Natural killer cell (primary cell): ENCODE data around the gene CREBBP. TPM values are rescaled to one million over a fixed set of nuclear protein-coding genes. Genes with fewer than 3 reads are reported as not detected.

Experiments
- ATAC-seq, 3 donors: fragments of 150-1000 bp in 2 of 3; fragments of 200-7000 bp in 1 of 3; cut with Tn5 transposase; 1 replicate in 1 of 3; 2 replicates in 2 of 3; pipeline ENCODE4 v1.10.0; 2021; ENCODE audit warnings: mild to moderate bottlenecking in 2 of 3, moderate library complexity in 2 of 3
- DNase-seq, 2 donors: peaks; one replicate each; pipeline versions ENCODE4 v3.0.0 to v3.0.0-alpha.2; 2013 to 2021; ENCODE audit warnings: mixed read lengths in 1 of 2
- H3K27ac ChIP-seq: one replicate; pipeline ENCODE4 v1.5.1; 2013; ENCODE audit warnings: mild to moderate bottlenecking, low read length
- H3K27me3 ChIP-seq: one replicate; pipeline ENCODE4 v1.6.1; 2013; ENCODE audit warnings: low read length; ENCODE audit not compliant: control insufficient read depth, insufficient read depth
- H3K36me3 ChIP-seq: one replicate; pipeline ENCODE4 v1.6.1; 2013; ENCODE audit warnings: low read length; ENCODE audit not compliant: control insufficient read depth, insufficient read depth
- H3K4me1 ChIP-seq: one replicate; pipeline ENCODE4 v1.6.1; 2013; ENCODE audit warnings: low read length; ENCODE audit not compliant: control insufficient read depth, insufficient read depth
- H3K4me3 ChIP-seq: one replicate; pipeline ENCODE4 v1.5.1; 2013; ENCODE audit warnings: low read length
- H3K9me3 ChIP-seq: one replicate; pipeline ENCODE4 v1.6.1; 2013; ENCODE audit warnings: low read length; ENCODE audit not compliant: control insufficient read depth, insufficient read depth
- H3K27ac Mint-ChIP-seq, 2 donors: one replicate each; pipeline ENCODE4 v1.8.0; 2022; ENCODE audit warnings: mild to moderate bottlenecking in 2 of 2, mixed read lengths in 2 of 2, moderate library complexity in 1 of 2
- H3K27me3 Mint-ChIP-seq, 2 donors: one replicate each; pipeline ENCODE4 v1.8.0; 2022; ENCODE audit warnings: low read depth in 2 of 2, mixed read lengths in 2 of 2
- H3K36me3 Mint-ChIP-seq: one replicate; pipeline ENCODE4 v1.8.0; 2022; ENCODE audit warnings: mixed read lengths
- H3K4me1 Mint-ChIP-seq, 2 donors: one replicate each; pipeline ENCODE4 v1.8.0; 2022; ENCODE audit warnings: mixed read lengths in 2 of 2
- H3K4me3 Mint-ChIP-seq: one replicate; pipeline ENCODE4 v1.8.0; 2022; ENCODE audit warnings: mild to moderate bottlenecking, moderate library complexity, mixed read lengths
- H3K9me3 Mint-ChIP-seq, 2 donors: one replicate each; pipeline ENCODE4 v1.8.0; 2022; ENCODE audit warnings: mixed read lengths in 2 of 2
- CTCF ChIP-seq: fragments of 200-600 bp; IDR thresholded peaks from one replicate; pipeline ENCODE4 v1.8.0; 2022; ENCODE audit warnings: antibody characterized with exemption
- WGBS: methylation state at CpG from one replicate; pipeline ENCODE4 v1.1.7; 2013; ENCODE audit warnings: missing lambda C conversion rate; ENCODE audit not compliant: insufficient coverage; 5-methylcytosine and 5-hydroxymethylcytosine counted together
- intact Hi-C: fragments of 100-400 bp; cut with micrococcal nuclease; formaldehyde crosslinking; loops from one replicate; pipeline ENCODE4 v1.14.2; 2022
- total RNA-seq, 4 donors: library from RNA; stranded (reverse); fragments of 120-200 nt in 1 of 4; gene quantifications; one replicate each; pipeline versions ENCODE4 v1.2.3 to v1.2.4, GENCODE V29; 2013 to 2022

CREBBP gene
- total RNA-seq, 3 donors from 2014 or later (not counting 1 experiment from before 2014, with no cell fraction given) = 197 to 234 (median 224) TPM

GRCh38 chr16:3776316-3776715 is 104.2 kb downstream of the CREBBP start:
- H3K36me3 ChIP-seq = peaks cover 69% of the 10 kb centered on the region
- H3K4me1 Mint-ChIP-seq = peaks cover 6 to 7% of the 10 kb centered on the region in 2 donors
- H3K36me3 Mint-ChIP-seq = peaks cover under 1% of the 10 kb centered on the region
- H3K9me3 Mint-ChIP-seq = no peaks in the 10 kb centered on the region
- DNase-seq (no peak), ATAC-seq (no peak)
- H3K4me3 ChIP-seq = no peak overlapping the region
- 97% methylated on average over 4 of the region's 4 CpGs for WGBS
- no peak overlapping the region for H3K27ac ChIP-seq
- no peak for TF ChIP-seq CTCF
- no peaks in the 10 kb centered on the region for H3K27me3 Mint-ChIP-seq
- no peaks in the 10 kb centered on the region for H3K27me3 ChIP-seq
- H3K27ac Mint-ChIP-seq = no peak overlapping the region
- H3K4me1 ChIP-seq = no peaks in the 10 kb centered on the region
- H3K9me3 ChIP-seq = no peaks in the 10 kb centered on the region
- no peak overlapping the region for H3K4me3 Mint-ChIP-seq
- intact Hi-C loops = no loop called here

- no peak for TF ChIP-seq CTCF
- no peak overlapping the region for H3K4me3 ChIP-seq
- H3K27ac ChIP-seq = no peak overlapping the region
- Mint-ChIP-seq H3K4me1 (peaks cover 0 to 4% of the 10 kb centered on the region in 2 donors), H3K4me3 (no peak overlapping the region), H3K27me3 (no peaks in the 10 kb centered on the region), H3K36me3 (no peaks in the 10 kb centered on the region), H3K9me3 (no peaks in the 10 kb centered on the region), H3K27ac (no peak overlapping the region)
- no peaks in the 10 kb centered on the region for H3K27me3 ChIP-seq
- peaks cover 73% of the 10 kb centered on the region for H3K36me3 ChIP-seq
- DNase-seq = no peak
- 96% methylated on average over 6 of the region's 6 CpGs for WGBS
- no peak for ATAC-seq
- intact Hi-C loops = no loop called here
- no peaks in the 10 kb centered on the region for H3K9me3 ChIP-seq
- H3K4me1 ChIP-seq = no peaks in the 10 kb centered on the region
Observed at GRCh38 chr16:3774819-3775218, 105.7 kb downstream of the CREBBP start.

- Mint-ChIP-seq H3K9me3 (no peaks in the 10 kb centered on the region), H3K4me3 (no peak overlapping the region), H3K4me1 (peaks cover 0 to 4% of the 10 kb centered on the region in 2 donors), H3K27me3 (no peaks in the 10 kb centered on the region), H3K36me3 (no peaks in the 10 kb centered on the region), H3K27ac (no peak overlapping the region)
- H3K36me3 ChIP-seq = peaks cover 75% of the 10 kb centered on the region
- ATAC-seq = no peak
- no peaks in the 10 kb centered on the region for H3K27me3 ChIP-seq
- no peaks in the 10 kb centered on the region for H3K9me3 ChIP-seq
- no peaks in the 10 kb centered on the region for H3K4me1 ChIP-seq
- intact Hi-C loops = no loop called here
- H3K4me3 ChIP-seq = no peak overlapping the region
- H3K27ac ChIP-seq = no peak overlapping the region
- 97% methylated on average over 6 of the region's 6 CpGs for WGBS
- no peak for TF ChIP-seq CTCF
- no peak for DNase-seq
Observed at GRCh38 chr16:3774156-3774767, 106.3 kb downstream of the CREBBP start.

- Histone ChIP-seq H3K27ac (no peak overlapping the region), H3K4me1 (no peaks in the 10 kb centered on the region), H3K9me3 (no peaks in the 10 kb centered on the region), H3K36me3 (peaks cover 78% of the 10 kb centered on the region), H3K4me3 (no peak overlapping the region), H3K27me3 (no peaks in the 10 kb centered on the region)
- H3K4me1 Mint-ChIP-seq = peaks cover 0 to 4% of the 10 kb centered on the region in 2 donors
- no peak overlapping the region for H3K4me3 Mint-ChIP-seq
- no peak for DNase-seq
- H3K9me3 Mint-ChIP-seq = no peaks in the 10 kb centered on the region
- H3K27ac Mint-ChIP-seq = no peak overlapping the region
- 98% methylated on average over 14 of the region's 14 CpGs for WGBS
- intact Hi-C loops = no loop called here
- no peaks in the 10 kb centered on the region for H3K27me3 Mint-ChIP-seq
- H3K36me3 Mint-ChIP-seq = no peaks in the 10 kb centered on the region
- no peak for TF ChIP-seq CTCF
- ATAC-seq = no peak
Observed at GRCh38 chr16:3773663-3774062, 106.8 kb downstream of the CREBBP start.
